Activated CD4-positive, alpha-beta T cell treated with anti-CD3 and anti-CD28 coated beads for 36 hours (primary cell): ENCODE measurements around the gene FAM83G. TPM values are rescaled to one million over a fixed set of nuclear protein-coding genes. Genes with fewer than 3 reads are reported as not detected.

ENCODE experiments used
- ATAC-seq: fragments of 200-7000 bp; cut with Tn5 transposase; one replicate; pipeline ENCODE4 v1.10.0; 2021; ENCODE audit warnings: mild to moderate bottlenecking, moderate library complexity
- CTCF ChIA-PET: fragments of 350-600 bp; sonication (Branson Sonifier 250); formaldehyde crosslinking; loops from one replicate; lab custom pipeline; 2021; ENCODE audit warnings: antibody characterized with exemption; lab: Charles Lee
- POLR2A ChIA-PET: fragments of 350-600 bp; sonication (Branson Sonifier 250); formaldehyde crosslinking; loops from one replicate; lab custom pipeline; 2021; ENCODE audit warnings: antibody characterized with exemption, inconsistent platforms; lab: Charles Lee
- DNase-seq: peaks from one replicate; pipeline ENCODE4 v3.0.0-alpha.2; 2020
- H3K27ac Mint-ChIP-seq: one replicate; pipeline ENCODE4 v1.8.0; 2021; ENCODE audit warnings: mixed read lengths
- H3K27me3 Mint-ChIP-seq: one replicate; pipeline ENCODE4 v1.8.0; 2021; ENCODE audit warnings: mixed read lengths
- H3K36me3 Mint-ChIP-seq: one replicate; pipeline ENCODE4 v1.8.0; 2021; ENCODE audit warnings: low read depth, mixed read lengths
- H3K4me1 Mint-ChIP-seq: one replicate; pipeline ENCODE4 v1.8.0; 2021; ENCODE audit warnings: mixed read lengths
- H3K4me3 Mint-ChIP-seq: one replicate; pipeline ENCODE4 v1.8.0; 2021; ENCODE audit warnings: mild to moderate bottlenecking, moderate library complexity, mixed read lengths
- H3K9me3 Mint-ChIP-seq: one replicate; pipeline ENCODE4 v1.8.0; 2021; ENCODE audit warnings: low read depth, mixed read lengths
- intact Hi-C, 2 experiments: fragments of 100-400 bp; cut with DNase I in 1 of 2; cut with micrococcal nuclease in 1 of 2; formaldehyde crosslinking; loops; one replicate each; pipeline versions ENCODE4 v1.14.2 to v1.15.1; 2022 to 2024; cut with DNase I, micrococcal nuclease
- total RNA-seq, 2 experiments: library from RNA; stranded (reverse); gene quantifications; one replicate each; pipeline ENCODE4 v1.2.3, GENCODE V29; 2021

FAM83G gene
- total RNA-seq, 2 experiments from 2014 or later = 11.1 to 14.3 TPM

GRCh38 chr17:18994631-18995030, 9.9 kb downstream of the FAM83G start:
- peaks cover 31% of the 10 kb centered on the region for H3K36me3 Mint-ChIP-seq
- H3K27ac Mint-ChIP-seq = no peak overlapping the region
- H3K4me3 Mint-ChIP-seq = no peak overlapping the region
- no peak for DNase-seq
- intact Hi-C loops = loop anchor here in 1 of 2 experiments (10.0 kb wide), 1 partner anchor 50 kb away; no protein-coding TSS in a partner anchor
- no peaks in the 10 kb centered on the region for H3K27me3 Mint-ChIP-seq
- ATAC-seq = no peak
- peaks cover 8% of the 10 kb centered on the region for H3K9me3 Mint-ChIP-seq
- POLR2A ChIA-PET = no interaction called here
- CTCF ChIA-PET = interaction anchor here (1.5 kb wide), 1 partner anchor 9 kb away, joined by 3 read pairs; no protein-coding TSS in a partner anchor
- H3K4me1 Mint-ChIP-seq = peaks cover 21% of the 10 kb centered on the region

- peaks cover 31% of the 10 kb centered on the region for H3K36me3 Mint-ChIP-seq
- ChIA-PET POLR2A (no interaction called here), CTCF (interaction anchor here (1.5 kb wide), 1 partner anchor 9 kb away, joined by 3 read pairs; no protein-coding TSS in a partner anchor)
- intact Hi-C loops = loop anchor here in 1 of 2 experiments (10.0 kb wide), 1 partner anchor 49 kb away; no protein-coding TSS in a partner anchor
- no peak for DNase-seq
- no peak overlapping the region for H3K4me3 Mint-ChIP-seq
- ATAC-seq = no peak
- H3K27ac Mint-ChIP-seq = no peak overlapping the region
- peaks cover 8% of the 10 kb centered on the region for H3K9me3 Mint-ChIP-seq
- peaks cover 21% of the 10 kb centered on the region for H3K4me1 Mint-ChIP-seq
- H3K27me3 Mint-ChIP-seq = no peaks in the 10 kb centered on the region
Measured at GRCh38 chr17:18993905-18994526, 10.5 kb downstream of the FAM83G start.

GRCh38 chr17:18992454-18993130, 12.0 kb downstream of the FAM83G start:
- POLR2A ChIA-PET = no interaction called here
- Mint-ChIP-seq H3K9me3 (peaks cover 8% of the 10 kb centered on the region), H3K4me3 (no peak overlapping the region), H3K36me3 (peaks cover 32% of the 10 kb centered on the region), H3K4me1 (peaks cover 19% of the 10 kb centered on the region), H3K27ac (no peak overlapping the region), H3K27me3 (no peaks in the 10 kb centered on the region)
- CTCF ChIA-PET = no interaction called here
- intact Hi-C loops = loop anchor here (1.0 to 10.0 kb wide), 2 partner anchors 12 to 48 kb away; partner anchors contain the start of gene FAM83G (in 1 of the 2)
- peak; percentile 49 for ATAC-seq
- peak; percentile 33 for DNase-seq

GRCh38 chr17:18991531-18992315, 12.8 kb downstream of the FAM83G start:
- ATAC-seq (no peak), DNase-seq (no peak)
- intact Hi-C loops = loop anchor here (1.0 to 10.0 kb wide), 2 partner anchors 13 to 47 kb away; partner anchors contain the start of gene FAM83G (in 1 of the 2)
- peaks cover 20% of the 10 kb centered on the region for H3K4me1 Mint-ChIP-seq
- H3K27ac Mint-ChIP-seq = no peak overlapping the region
- H3K9me3 Mint-ChIP-seq = peaks cover 7% of the 10 kb centered on the region
- ChIA-PET CTCF (interaction anchor here (1.6 kb wide), 1 partner anchor 31 kb away, joined by 5 read pairs; no protein-coding TSS in a partner anchor), POLR2A (interaction anchor here (1.6 kb wide), 1 partner anchor 11 kb away, joined by 4 read pairs; no protein-coding TSS in a partner anchor)
- no peak overlapping the region for H3K4me3 Mint-ChIP-seq
- no peaks in the 10 kb centered on the region for H3K27me3 Mint-ChIP-seq
- H3K36me3 Mint-ChIP-seq = peaks cover 28% of the 10 kb centered on the region

- Mint-ChIP-seq H3K27me3 (no peaks in the 10 kb centered on the region), H3K27ac (no peak overlapping the region), H3K36me3 (peaks cover 21% of the 10 kb centered on the region), H3K4me3 (no peak overlapping the region), H3K9me3 (peaks cover 4% of the 10 kb centered on the region), H3K4me1 (peaks cover 20% of the 10 kb centered on the region)
- POLR2A ChIA-PET = interaction anchor here (1.3 kb wide), 1 partner anchor 10 kb away, joined by 3 read pairs; no protein-coding TSS in a partner anchor
- CTCF ChIA-PET = no interaction called here
- intact Hi-C loops = loop anchor here in 1 of 2 experiments (10.0 kb wide), 1 partner anchor 46 kb away; no protein-coding TSS in a partner anchor
- DNase-seq = no peak
- ATAC-seq = no peak
Measured at GRCh38 chr17:18990331-18990730, 14.2 kb downstream of the FAM83G start.

- Mint-ChIP-seq H3K27me3 (no peaks in the 10 kb centered on the region), H3K36me3 (peaks cover 9% of the 10 kb centered on the region), H3K4me3 (no peak overlapping the region), H3K4me1 (peaks cover 13% of the 10 kb centered on the region), H3K27ac (no peak overlapping the region), H3K9me3 (no peaks in the 10 kb centered on the region)
- intact Hi-C loops = loop anchor here in 1 of 2 experiments (5.0 kb wide), 1 partner anchor 51 kb away; no protein-coding TSS in a partner anchor
- ChIA-PET CTCF (no interaction called here), POLR2A (no interaction called here)
- DNase-seq (no peak), ATAC-seq (no peak)
Measured at GRCh38 chr17:18988546-18989173, 15.9 kb downstream of the FAM83G start.

- no peak for DNase-seq
- POLR2A ChIA-PET = no interaction called here
- no peak for ATAC-seq
- CTCF ChIA-PET = interaction anchor here (0.6 kb wide), 1 partner anchor 466 kb away, joined by 3 read pairs; no protein-coding TSS in a partner anchor
- Mint-ChIP-seq H3K36me3 (peaks cover 8% of the 10 kb centered on the region), H3K9me3 (no peaks in the 10 kb centered on the region), H3K27me3 (no peaks in the 10 kb centered on the region), H3K4me3 (no peak overlapping the region), H3K27ac (no peak overlapping the region), H3K4me1 (peaks cover 7% of the 10 kb centered on the region)
- intact Hi-C loops = loop anchor here in 1 of 2 experiments (5.0 kb wide), 1 partner anchor 51 kb away; no protein-coding TSS in a partner anchor
Measured at GRCh38 chr17:18987862-18988545, 16.6 kb downstream of the FAM83G start.

GRCh38 chr17:18987230-18987610, 17.3 kb downstream of the FAM83G start:
- H3K27ac Mint-ChIP-seq = no peak overlapping the region
- DNase-seq (no peak), ATAC-seq (no peak)
- H3K27me3 Mint-ChIP-seq = no peaks in the 10 kb centered on the region
- no peak overlapping the region for H3K4me3 Mint-ChIP-seq
- ChIA-PET POLR2A (no interaction called here), CTCF (interaction anchor here (0.6 kb wide), 1 partner anchor 466 kb away, joined by 3 read pairs; no protein-coding TSS in a partner anchor)
- intact Hi-C loops = loop anchor here in 1 of 2 experiments (5.0 kb wide), 1 partner anchor 50 kb away; no protein-coding TSS in a partner anchor
- H3K9me3 Mint-ChIP-seq = no peaks in the 10 kb centered on the region
- peaks cover 8% of the 10 kb centered on the region for H3K36me3 Mint-ChIP-seq
- H3K4me1 Mint-ChIP-seq = peaks cover 2% of the 10 kb centered on the region

GRCh38 chr17:18986541-18987229, 17.9 kb downstream of the FAM83G start:
- no peak for DNase-seq
- H3K27ac Mint-ChIP-seq = no peak overlapping the region
- intact Hi-C loops = loop anchor here in 1 of 2 experiments (5.0 kb wide), 1 partner anchor 49 kb away; no protein-coding TSS in a partner anchor
- no peaks in the 10 kb centered on the region for H3K9me3 Mint-ChIP-seq
- no peak for ATAC-seq
- no peaks in the 10 kb centered on the region for H3K27me3 Mint-ChIP-seq
- peaks cover 2% of the 10 kb centered on the region for H3K4me1 Mint-ChIP-seq
- no peak overlapping the region for H3K4me3 Mint-ChIP-seq
- CTCF ChIA-PET = no interaction called here
- POLR2A ChIA-PET = no interaction called here
- H3K36me3 Mint-ChIP-seq = peaks cover 8% of the 10 kb centered on the region
